SK-N-DZ (cell line): ENCODE data around the gene TMEM130.

Source experiments
- DNase-seq: peaks from one replicate; pipeline ENCODE4 v3.0.0-alpha.2; 2015; ENCODE audit warnings: low spot score
- small RNA-seq, 2 experiments: library from RNA; depleted of rRNA; stranded (forward); fragments of <200 nt; gene quantifications; one replicate each; pipeline ENCODE3, GENCODE V24; 2014

TMEM130 gene

GRCh38 chr7:98808751-98809460 is 60.9 kb downstream of the TMEM130 start:
- no peak for DNase-seq

- DNase-seq: no peak
Measured at GRCh38 chr7:98807068-98808048, 62.5 kb downstream of the TMEM130 start.

- no peak for DNase-seq
Measured at GRCh38 chr7:98805956-98806838, 63.6 kb downstream of the TMEM130 start.

DNA sequence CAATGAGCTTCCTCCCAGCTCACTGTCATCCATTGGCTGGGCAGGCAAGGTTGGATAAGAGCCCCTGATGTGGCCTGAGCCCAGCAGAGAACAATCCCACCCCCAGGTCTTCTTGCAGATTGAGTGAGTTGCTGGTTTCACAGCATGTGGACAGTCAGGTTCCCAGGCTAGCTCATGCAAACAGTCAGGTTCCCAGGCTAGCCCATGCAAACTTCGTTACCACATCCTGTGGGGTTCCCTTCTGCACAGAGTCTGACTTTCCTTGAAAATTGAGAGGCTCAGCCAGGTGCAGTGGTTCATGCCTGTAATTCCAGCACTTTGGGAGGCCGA is 67.1 kb downstream of the TMEM130 start:
- no peak for DNase-seq

DNA sequence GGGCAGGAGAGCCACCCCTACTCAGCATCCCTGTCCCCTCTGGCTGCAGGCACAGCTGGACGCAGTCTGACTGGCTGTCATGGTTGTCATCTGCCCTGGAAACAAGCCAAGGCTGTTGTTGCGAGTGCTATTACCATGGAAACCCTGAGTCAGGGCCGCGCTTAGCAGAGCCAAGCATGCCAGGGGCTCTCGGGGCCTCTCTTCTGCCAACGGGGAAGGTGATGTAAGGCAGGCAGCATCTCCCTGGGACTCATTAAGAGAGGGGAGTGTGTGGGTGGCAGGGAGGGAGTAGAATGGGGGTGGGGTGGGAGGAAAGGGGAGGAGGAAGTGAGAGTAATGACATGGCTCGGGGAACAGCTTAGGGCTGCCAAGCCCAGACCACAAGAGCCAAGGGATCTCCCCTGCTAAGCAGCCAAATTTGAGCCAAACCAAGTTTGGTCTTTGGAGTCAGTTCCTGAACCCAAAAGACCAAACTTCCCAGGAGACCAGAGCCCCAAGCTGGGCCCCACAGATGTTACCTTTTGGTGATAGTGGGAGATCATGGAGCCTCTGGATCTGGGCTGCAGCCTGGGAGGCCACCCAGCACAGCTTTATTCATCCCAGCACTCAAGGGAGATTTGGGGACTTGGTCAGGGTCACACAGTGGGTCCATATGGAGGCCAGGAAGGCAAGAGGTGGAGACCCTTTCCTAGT is 67.6 kb downstream of the TMEM130 start:
- DNase-seq: peak; percentile 70

GRCh38 chr7:98800996-98801395 is 68.8 kb downstream of the TMEM130 start:
- DNase-seq: no peak

DNA sequence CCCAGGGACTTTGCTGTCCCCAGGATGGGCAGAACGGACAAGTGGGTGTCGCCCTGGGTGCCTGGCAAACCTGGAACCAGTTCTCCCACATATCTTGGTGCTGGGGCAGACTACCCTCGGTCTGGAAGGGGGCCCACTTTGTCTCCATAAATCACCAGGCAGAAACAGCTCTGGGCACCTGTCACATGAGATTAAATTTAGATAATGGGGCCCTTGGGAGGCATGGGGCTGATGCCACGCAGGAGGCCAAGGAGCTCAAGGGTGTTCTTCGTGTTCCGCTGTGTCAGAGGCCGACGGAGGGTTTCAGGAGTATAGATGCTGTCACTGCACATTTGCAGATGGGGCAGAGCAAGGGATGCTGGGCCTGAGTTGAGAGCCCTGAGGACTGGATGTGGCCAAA is 72.7 kb downstream of the TMEM130 start:
- no peak for DNase-seq

Small RNA genes within 50 kb of the gene (small RNA-seq; reads per million reads assigned to genes)
- gene MIR3609: 59.5 to 227 reads per million in 2 experiments
